NCI-H446 (cell line): ENCODE measurements around the gene FBXO30.

Source experiments
- DNase-seq, 2 experiments: peaks; one replicate each; lab custom pipeline; 2025; lab: John Stamatoyannopoulos, UW

Gene FBXO30

GRCh38 chr6:145814501-145815308, at the start of gene FBXO30:
FBXO30 (minus strand) TSS chr6:145814795; CDS start chr6:145806405, 8,390 bp downstream.
- DNase-seq, result peak; percentile 58 to 87

GRCh38 chr6:145863988-145864616, 49.5 kb upstream of the FBXO30 start:
- no peak for DNase-seq

- DNase-seq, result no peak
Observed at GRCh38 chr6:145863366-145863765, 48.8 kb upstream of the FBXO30 start.

GRCh38 chr6:145860562-145860961, 46.0 kb upstream of the FBXO30 start:
- no peak for DNase-seq

GRCh38 chr6:145850671-145851070, 36.1 kb upstream of the FBXO30 start:
- DNase-seq, result no peak

GRCh38 chr6:145848541-145848940, 33.9 kb upstream of the FBXO30 start:
- DNase-seq, result no peak

- no peak for DNase-seq
Observed at GRCh38 chr6:145845557-145845956, 31.0 kb upstream of the FBXO30 start.

- DNase-seq, result no peak
Observed at GRCh38 chr6:145844933-145845540, 30.4 kb upstream of the FBXO30 start.

- DNase-seq, result no peak
Observed at GRCh38 chr6:145842693-145843546, 28.3 kb upstream of the FBXO30 start.

- DNase-seq, result no peak
Observed at GRCh38 chr6:145841668-145842067, 27.1 kb upstream of the FBXO30 start.

- no peak for DNase-seq
Observed at GRCh38 chr6:145839653-145840052, 25.1 kb upstream of the FBXO30 start.

GRCh38 chr6:145838305-145838704, 23.7 kb upstream of the FBXO30 start:
- DNase-seq, result no peak

- no peak for DNase-seq
Observed at GRCh38 chr6:145836772-145837171, 22.2 kb upstream of the FBXO30 start.

GRCh38 chr6:145836170-145836569, 21.6 kb upstream of the FBXO30 start:
- no peak for DNase-seq

- no peak for DNase-seq
Observed at GRCh38 chr6:145830612-145831011, 16.0 kb upstream of the FBXO30 start.

GRCh38 chr6:145829950-145830349, 15.4 kb upstream of the FBXO30 start:
- DNase-seq, result no peak

- DNase-seq, result no peak
Observed at GRCh38 chr6:145829102-145829501, 14.5 kb upstream of the FBXO30 start.

GRCh38 chr6:145824344-145824743, 9.7 kb upstream of the FBXO30 start:
- no peak for DNase-seq

GRCh38 chr6:145823328-145823944, 8.8 kb upstream of the FBXO30 start:
- DNase-seq, result no peak

GRCh38 chr6:145822456-145822855, 7.9 kb upstream of the FBXO30 start:
- no peak for DNase-seq

GRCh38 chr6:145819994-145820393, 5.4 kb upstream of the FBXO30 start:
- DNase-seq, result no peak

GRCh38 chr6:145818796-145819195, 4.2 kb upstream of the FBXO30 start:
- DNase-seq, result no peak
